Measurements from ENCODE around the gene NIT2. TPM values are rescaled to one million over a fixed set of nuclear protein-coding genes. Genes with fewer than 3 reads are reported as not detected.

Gene NIT2
- total RNA-seq, 1 donor from 2014 or later, result 41.5 TPM

DNA sequence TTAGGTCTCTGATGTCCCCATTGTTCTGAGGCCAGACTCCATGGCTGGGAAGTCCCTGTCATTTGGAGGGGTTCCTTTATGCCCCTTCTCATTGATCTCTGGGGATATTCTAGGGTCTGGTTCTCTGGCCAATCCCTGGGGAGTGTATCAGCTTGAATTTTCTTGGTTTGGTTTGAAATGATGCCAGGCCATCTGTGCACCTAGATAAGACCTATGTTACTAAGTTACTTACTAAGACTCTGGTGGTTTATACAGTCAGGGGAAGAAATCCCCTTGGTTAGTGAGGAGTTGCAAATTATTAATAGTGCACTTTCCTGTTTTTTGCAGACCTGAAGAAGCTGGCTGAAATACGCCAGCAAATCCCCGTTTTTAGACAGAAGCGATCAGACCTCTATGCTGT is 20.3 kb downstream of the NIT2 start:
- DNase-seq (ENCODE audit: low read depth, low spot score), result no peak
- no peak overlapping the region for H3K27ac Mint-ChIP-seq (ENCODE audit: unreplicated experiment)
- H3K27me3 Mint-ChIP-seq (ENCODE audit: low read depth), result no peaks in the 10 kb centered on the region
- H3K4me3 Mint-ChIP-seq, result no peak overlapping the region
- H3K36me3 Mint-ChIP-seq (ENCODE audit: low read depth), result peaks cover 27% of the 10 kb centered on the region
- peaks cover 2% of the 10 kb centered on the region for H3K9me3 Mint-ChIP-seq
- TF ChIP-seq, protein P1, sequence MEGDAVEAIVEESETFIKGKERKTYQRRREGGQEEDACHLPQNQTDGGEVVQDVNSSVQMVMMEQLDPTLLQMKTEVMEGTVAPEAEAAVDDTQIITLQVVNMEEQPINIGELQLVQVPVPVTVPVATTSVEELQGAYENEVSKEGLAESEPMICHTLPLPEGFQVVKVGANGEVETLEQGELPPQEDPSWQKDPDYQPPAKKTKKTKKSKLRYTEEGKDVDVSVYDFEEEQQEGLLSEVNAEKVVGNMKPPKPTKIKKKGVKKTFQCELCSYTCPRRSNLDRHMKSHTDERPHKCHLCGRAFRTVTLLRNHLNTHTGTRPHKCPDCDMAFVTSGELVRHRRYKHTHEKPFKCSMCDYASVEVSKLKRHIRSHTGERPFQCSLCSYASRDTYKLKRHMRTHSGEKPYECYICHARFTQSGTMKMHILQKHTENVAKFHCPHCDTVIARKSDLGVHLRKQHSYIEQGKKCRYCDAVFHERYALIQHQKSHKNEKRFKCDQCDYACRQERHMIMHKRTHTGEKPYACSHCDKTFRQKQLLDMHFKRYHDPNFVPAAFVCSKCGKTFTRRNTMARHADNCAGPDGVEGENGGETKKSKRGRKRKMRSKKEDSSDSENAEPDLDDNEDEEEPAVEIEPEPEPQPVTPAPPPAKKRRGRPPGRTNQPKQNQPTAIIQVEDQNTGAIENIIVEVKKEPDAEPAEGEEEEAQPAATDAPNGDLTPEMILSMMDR (conservative IDR thresholded peaks at IDR 0.05), result no peak
- H3K4me1 Mint-ChIP-seq, result no peaks in the 10 kb centered on the region

GRCh38 chr3:100358413-100358812 is 23.9 kb downstream of the NIT2 start:
- Mint-ChIP-seq H3K9me3 (peaks cover 3% of the 10 kb centered on the region), H3K27ac (ENCODE audit: unreplicated experiment) (no peak overlapping the region), H3K27me3 (ENCODE audit: low read depth) (no peaks in the 10 kb centered on the region), H3K4me1 (no peaks in the 10 kb centered on the region), H3K36me3 (ENCODE audit: low read depth) (peaks cover 20% of the 10 kb centered on the region), H3K4me3 (no peak overlapping the region)
- TF ChIP-seq, protein P1 (conservative IDR thresholded peaks at IDR 0.05), result no peak
- no peak for DNase-seq (ENCODE audit: low read depth, low spot score)

GRCh38 chr3:100359035-100359434 is 24.5 kb downstream of the NIT2 start:
- H3K27me3 Mint-ChIP-seq (ENCODE audit: low read depth), result no peaks in the 10 kb centered on the region
- TF ChIP-seq, protein P1 (conservative IDR thresholded peaks at IDR 0.05), result no peak
- no peak overlapping the region for H3K27ac Mint-ChIP-seq (ENCODE audit: unreplicated experiment)
- peaks cover 3% of the 10 kb centered on the region for H3K9me3 Mint-ChIP-seq
- H3K36me3 Mint-ChIP-seq (ENCODE audit: low read depth), result peaks cover 22% of the 10 kb centered on the region
- no peaks in the 10 kb centered on the region for H3K4me1 Mint-ChIP-seq
- H3K4me3 Mint-ChIP-seq, result no peak overlapping the region
- DNase-seq (ENCODE audit: low read depth, low spot score), result no peak

DNA sequence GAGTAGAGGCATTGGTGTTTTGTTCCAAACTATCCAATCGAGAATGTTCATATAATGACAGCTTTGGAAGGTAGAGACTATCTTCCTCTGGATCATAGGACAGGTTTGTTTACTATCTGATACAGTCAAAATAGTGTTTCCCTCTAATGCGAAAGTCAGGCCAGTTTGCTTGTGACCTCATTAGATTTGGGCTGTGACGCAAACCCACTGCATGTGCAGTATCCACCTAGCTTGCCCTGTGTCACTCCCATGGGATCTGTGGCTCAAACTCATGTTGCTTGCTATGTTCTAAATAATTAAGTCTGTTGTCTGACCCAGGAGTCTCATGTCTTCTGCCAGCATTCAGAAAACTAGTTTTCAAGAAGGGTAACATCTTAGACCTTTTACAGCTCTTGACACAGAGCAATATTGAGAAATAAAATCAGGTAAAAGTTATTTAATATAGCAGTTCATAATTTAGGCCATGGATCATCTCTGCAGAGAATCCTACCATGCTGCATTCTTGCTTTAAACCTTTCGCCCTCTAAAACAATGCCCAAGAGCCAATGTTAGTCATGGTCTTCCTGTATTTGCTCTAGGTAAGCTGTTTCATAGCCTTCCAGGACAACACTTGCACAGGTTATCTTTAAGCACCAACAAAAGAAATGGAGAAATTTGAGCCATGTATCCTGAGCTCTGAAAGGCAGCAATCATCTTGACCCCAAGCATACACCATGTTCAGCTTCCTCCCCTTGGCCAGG is 26.4 kb downstream of the NIT2 start:
- Mint-ChIP-seq H3K27me3 (ENCODE audit: low read depth) (no peaks in the 10 kb centered on the region), H3K9me3 (peaks cover 3% of the 10 kb centered on the region), H3K27ac (ENCODE audit: unreplicated experiment) (no peak overlapping the region), H3K36me3 (ENCODE audit: low read depth) (peaks cover 20% of the 10 kb centered on the region), H3K4me3 (no peak overlapping the region), H3K4me1 (no peaks in the 10 kb centered on the region)
- no peak for DNase-seq (ENCODE audit: low read depth, low spot score)
- TF ChIP-seq, protein P1 (conservative IDR thresholded peaks at IDR 0.05), result no peak

- Mint-ChIP-seq H3K9me3 (peaks cover 3% of the 10 kb centered on the region), H3K27me3 (ENCODE audit: low read depth) (no peaks in the 10 kb centered on the region), H3K27ac (ENCODE audit: unreplicated experiment) (peak overlapping the region; percentile 7), H3K4me3 (no peak overlapping the region), H3K36me3 (ENCODE audit: low read depth) (peaks cover 20% of the 10 kb centered on the region), H3K4me1 (no peaks in the 10 kb centered on the region)
- TF ChIP-seq, protein P1 (conservative IDR thresholded peaks at IDR 0.05), result no peak
- no peak for DNase-seq (ENCODE audit: low read depth, low spot score)
Measured at GRCh38 chr3:100361897-100362296, 27.3 kb downstream of the NIT2 start.

Measured in neural crest cell (in vitro differentiated cells).